T-helper 1 cell (primary cell): ENCODE results near the gene MEX3C.
A peak's percentile ranks its signal among the peaks of the same experiment; 100 is the strongest.

Experiments used
- DNase-seq, 5 donors: peaks; one replicate each; pipeline ENCODE4 v3.0.0-alpha.2; 2012 to 2020
- total RNA-seq, 4 donors: gene quantifications; one replicate each; lab custom pipeline; 2026; lab: John Stamatoyannopoulos, UW

MEX3C gene
- total RNA-seq = 105 to 162 (median 134) reads per million in 4 donors

- peak; percentile 97 to 99 (median 99) for DNase-seq
These were observed at the start of gene MEX3C for GRCh38 chr18:51197661-51198424. TSS of gene MEX3C (minus strand) at chr18:51197681. CDS start at chr18:51197320, 361 bp downstream.

GRCh38 chr18:51241226-51241625 is 43.7 kb upstream of the MEX3C start:
- DNase-seq = no peak

- no peak for DNase-seq
These were observed 38.7 kb upstream of the MEX3C start for GRCh38 chr18:51236225-51236624.

- peak in 1 of 5 donors; percentile 43 for DNase-seq
These were observed 37.7 kb upstream of the MEX3C start for GRCh38 chr18:51235009-51235789.

GRCh38 chr18:51234117-51235008 is 36.9 kb upstream of the MEX3C start:
- DNase-seq = no peak

GRCh38 chr18:51229328-51229727 is 31.8 kb upstream of the MEX3C start:
- DNase-seq = no peak

- DNase-seq = no peak
These were observed 30.2 kb upstream of the MEX3C start for GRCh38 chr18:51227660-51228059.

GRCh38 chr18:51226587-51227350 is 29.3 kb upstream of the MEX3C start:
- no peak for DNase-seq

GRCh38 chr18:51226068-51226467 is 28.6 kb upstream of the MEX3C start:
- no peak for DNase-seq

- no peak for DNase-seq
These were observed 15.1 kb upstream of the MEX3C start for GRCh38 chr18:51212606-51213005.

- DNase-seq = peak in 1 of 5 donors; percentile 95
These were observed 14.1 kb upstream of the MEX3C start for GRCh38 chr18:51211552-51211951.

GRCh38 chr18:51196811-51197660 is 445 bp downstream of the MEX3C start:
- DNase-seq = peak in 3 of 5 donors; percentile 23 to 55 (median 34)

GRCh38 chr18:51196118-51196810 is 1.2 kb downstream of the MEX3C start:
- peak; percentile 10 to 52 (median 24) for DNase-seq

GRCh38 chr18:51195451-51196117 is 1.9 kb downstream of the MEX3C start:
- peak in 3 of 5 donors; percentile 6 to 55 (median 22) for DNase-seq

GRCh38 chr18:51195086-51195450 is 2.4 kb downstream of the MEX3C start:
- DNase-seq = no peak

- DNase-seq = no peak
These were observed 2.9 kb downstream of the MEX3C start for GRCh38 chr18:51194604-51195003.

GRCh38 chr18:51193621-51194287 is 3.7 kb downstream of the MEX3C start:
- no peak for DNase-seq

GRCh38 chr18:51192696-51193095 is 4.8 kb downstream of the MEX3C start:
- DNase-seq = peak in 1 of 5 donors; percentile 31

GRCh38 chr18:51192026-51192425 is 5.5 kb downstream of the MEX3C start:
- DNase-seq = no peak
